Epithelial cell of proximal tubule (primary cell): ENCODE results near the gene AP1S1. TPM values are rescaled to one million over a fixed set of nuclear protein-coding genes. Genes with fewer than 3 reads are reported as not detected.

Source experiments
- total RNA-seq: library from RNA; depleted of rRNA; stranded (reverse); fragments of >200 nt; gene quantifications from 2 replicates; pipeline ENCODE4 v1.2.3, GENCODE V29; 2015

AP1S1 gene
- total RNA-seq, 1 donor from 2014 or later = 190 TPM

Other genes with a start within 250 kb of the AP1S1 start
- not detected in 2 replicates for gene MUC3A, start 204.9 kb upstream of the AP1S1 start, total RNA-seq
- 1.7 TPM in 1 of 2 replicates, not detected in the other for gene MUC12, start 184.9 kb upstream of the AP1S1 start, total RNA-seq
- not detected in 2 replicates for gene MUC17, start 134.4 kb upstream of the AP1S1 start, total RNA-seq
- gene TRIM56, start 69.0 kb upstream of the AP1S1 start, total RNA-seq = 9.2 and 9.4 TPM in 2 replicates
- 160 and 249 TPM in 2 replicates for gene SERPINE1, start 27.4 kb upstream of the AP1S1 start, total RNA-seq
- 1.4 and 20.9 TPM in 2 replicates for gene VGF, start 11.1 kb downstream of the AP1S1 start, total RNA-seq
- gene NAT16, start 25.8 kb downstream of the AP1S1 start, total RNA-seq = 0.12 TPM in 1 of 2 replicates, not detected in the other
- not detected in 2 replicates for gene MOGAT3, start 46.6 kb downstream of the AP1S1 start, total RNA-seq
- gene PLOD3, start 63.1 kb downstream of the AP1S1 start, total RNA-seq = 75.0 and 78.3 TPM in 2 replicates
- gene ZNHIT1, start 63.7 kb downstream of the AP1S1 start, total RNA-seq = 119 and 129 TPM in 2 replicates
- gene CLDN15, start 83.3 kb downstream of the AP1S1 start, total RNA-seq = 1.9 and 3.3 TPM in 2 replicates
- gene FIS1, start 90.6 kb downstream of the AP1S1 start, total RNA-seq = 189 and 215 TPM in 2 replicates
- gene IFT22, start 167.3 kb downstream of the AP1S1 start, total RNA-seq = 36.6 and 45.3 TPM in 2 replicates
- gene COL26A1, start 208.4 kb downstream of the AP1S1 start, total RNA-seq = not detected in 2 replicates